Endothelial cell of umbilical vein (primary cell): ENCODE data around the gene PFDN1.

Experiments
- CTCF ChIP-seq, 2 donors: IDR thresholded peaks; 1 replicate in 1 of 2; 2 replicates in 1 of 2; pipeline ENCODE4 v1.5.1; 2011; ENCODE audit warnings: low read length in 2 of 2, mild to moderate bottlenecking in 2 of 2, moderate library complexity in 2 of 2, control low read depth in 1 of 2, inconsistent platforms in 1 of 2, low read depth in 1 of 2; ENCODE audit not compliant: insufficient read depth in 1 of 2; ENCODE audit errors: extremely low read depth in 1 of 2
- MAX ChIP-seq: IDR thresholded peaks from 2 replicates; pipeline ENCODE4 v1.6.1; 2011; ENCODE audit not compliant: insufficient read depth, insufficient read length
- POLR2AphosphoS5 ChIP-seq: IDR thresholded peaks from 2 replicates; pipeline ENCODE4 v1.6.1; 2012; ENCODE audit warnings: low read depth, mild to moderate bottlenecking, control low read depth, low read length, moderate library complexity; ENCODE audit not compliant: insufficient read depth

GRCh38 chr5:140338908-140339307 is 36.0 kb upstream of the PFDN1 start:
- no peak for TF ChIP-seq CTCF (IDR thresholded peaks at IDR 0.05; ENCODE audit: extremely low read depth in 1 of 2, insufficient read depth in 1 of 2, low read depth in 1 of 2, low read length in 2 of 2)
- no peak for TF ChIP-seq POLR2AphosphoS5
- TF ChIP-seq MAX: no peak
